Liver (tissue), 9 donors: Measurements from ENCODE around the gene SLAIN2. TPM values are rescaled to one million over a fixed set of nuclear protein-coding genes. Genes with fewer than 3 reads are reported as not detected.

Source experiments
- DNase-seq: peaks from one replicate; pipeline ENCODE4 v3.0.0-alpha.2; 2017; ENCODE audit warnings: low spot score
- H3K27ac ChIP-seq, 2 donors: one replicate each; pipeline ENCODE4 v1.7.0; 2013; ENCODE audit warnings: inconsistent platforms in 2 of 2, low read length in 2 of 2, control low read depth in 1 of 2, low read depth in 1 of 2, mild to moderate bottlenecking in 1 of 2
- H3K27me3 ChIP-seq, 4 donors: one replicate each; pipeline versions ENCODE4 v1.6.1 to v1.7.0; 2013; ENCODE audit warnings: low read length in 3 of 4, inconsistent platforms in 1 of 4, mild to moderate bottlenecking in 1 of 4, moderate library complexity in 1 of 4; ENCODE audit not compliant: control insufficient read depth in 4 of 4, insufficient read depth in 4 of 4
- H3K36me3 ChIP-seq, 4 donors: one replicate each; pipeline versions ENCODE4 v1.6.1 to v1.7.0; 2013; ENCODE audit warnings: low read length in 3 of 4, mild to moderate bottlenecking in 3 of 4, low read depth in 1 of 4, moderate library complexity in 1 of 4; ENCODE audit not compliant: control insufficient read depth in 4 of 4, insufficient read depth in 3 of 4
- H3K4me1 ChIP-seq, 4 donors: one replicate each; pipeline versions ENCODE4 v1.6.1 to v1.7.0; 2013; ENCODE audit warnings: low read length in 3 of 4, mild to moderate bottlenecking in 3 of 4, moderate library complexity in 1 of 4; ENCODE audit not compliant: control insufficient read depth in 4 of 4, insufficient read depth in 4 of 4
- H3K4me3 ChIP-seq, 3 donors: one replicate each; pipeline versions ENCODE4 v1.6.1 to v1.7.0; 2013; ENCODE audit warnings: low read length in 3 of 3, control low read depth in 1 of 3, low read depth in 1 of 3, mild to moderate bottlenecking in 1 of 3
- H3K9ac ChIP-seq, 2 donors: one replicate each; pipeline ENCODE4 v1.7.0; 2013; ENCODE audit warnings: low read length in 2 of 2, mild to moderate bottlenecking in 2 of 2, moderate library complexity in 2 of 2, control low read depth in 1 of 2, low read depth in 1 of 2
- H3K9me3 ChIP-seq, 4 donors: one replicate each; pipeline versions ENCODE4 v1.6.1 to v1.7.0; 2013; ENCODE audit warnings: low read length in 3 of 4; ENCODE audit not compliant: control insufficient read depth in 4 of 4
- ATF3 ChIP-seq: IDR thresholded peaks from 2 replicates; pipeline ENCODE4 v1.6.1; 2016; ENCODE audit warnings: antibody characterized with exemption
- FOXA1 ChIP-seq: IDR thresholded peaks from 2 replicates; pipeline ENCODE4 v1.6.1; 2016; ENCODE audit warnings: antibody characterized with exemption
- FOXA2 ChIP-seq: IDR thresholded peaks from 2 replicates; pipeline ENCODE4 v1.6.1; 2016; ENCODE audit warnings: antibody characterized with exemption
- GABPA ChIP-seq, 2 donors: IDR thresholded peaks in 1 of 2; conservative IDR thresholded peaks in 1 of 2; 2 replicates each; pipeline ENCODE4 v1.6.1; 2016; ENCODE audit warnings: antibody characterized with exemption in 2 of 2, mild to moderate bottlenecking in 1 of 2, moderate library complexity in 1 of 2
- HNF4A ChIP-seq, 2 donors: conservative IDR thresholded peaks; 2 replicates each; pipeline ENCODE4 v1.6.1; 2016; ENCODE audit warnings: antibody characterized with exemption in 2 of 2, mild to moderate bottlenecking in 2 of 2
- JUND ChIP-seq, 2 donors: IDR thresholded peaks; 2 replicates each; pipeline ENCODE4 v1.6.1; 2016; ENCODE audit warnings: antibody characterized with exemption in 2 of 2
- NR2F2 ChIP-seq: IDR thresholded peaks from 2 replicates; pipeline ENCODE4 v1.6.1; 2016; ENCODE audit warnings: antibody characterized with exemption
- SP1 ChIP-seq: IDR thresholded peaks from 2 replicates; pipeline ENCODE4 v1.6.1; 2018; ENCODE audit warnings: antibody characterized with exemption, mild to moderate bottlenecking
- TAF1 ChIP-seq: conservative IDR thresholded peaks from 2 replicates; pipeline ENCODE4 v1.6.1; 2016; ENCODE audit warnings: antibody characterized with exemption, mild to moderate bottlenecking
- WGBS: extraction: QIAGEN DNeasy Blood & Tissue Kit; methylation state at CpG from one replicate; pipeline ENCODE4 v1.1.7; 2013; 5-methylcytosine and 5-hydroxymethylcytosine counted together
- polyA plus RNA-seq, 2 donors: library from polyadenylated mRNA; stranded (reverse) in 1 of 2; unstranded in 1 of 2; fragments of 200-250 nt in 1 of 2; fragments of >200 nt in 1 of 2; fragmentation: Nextera tagmentation in 1 of 2; extraction: Ambion mirVana in 1 of 2; gene quantifications; one replicate each; pipeline versions ENCODE4 v1.2.1 to v1.2.3, GENCODE V29; 2013 to 2015
- total RNA-seq, 2 donors: library from RNA; depleted of rRNA; stranded (reverse); fragments of >200 nt; gene quantifications; one replicate each; pipeline ENCODE4 v1.2.3, GENCODE V29; 2014
- TF ChIP-seq, protein P1 (sequence below): IDR thresholded peaks from 2 replicates; pipeline ENCODE4 v1.6.1; 2016; ENCODE audit warnings: antibody characterized with exemption
- TF ChIP-seq, protein P2 (sequence below): IDR thresholded peaks from 2 replicates; pipeline ENCODE4 v1.6.1; 2016; ENCODE audit warnings: antibody characterized with exemption, mild to moderate bottlenecking
- TF ChIP-seq, protein P3 (sequence below): IDR thresholded peaks from 2 replicates; pipeline ENCODE4 v1.6.1; 2016; ENCODE audit warnings: antibody characterized with exemption
- TF ChIP-seq, protein P4 (sequence below): fragments of 150-350 bp; IDR thresholded peaks from 2 replicates; pipeline ENCODE4 v1.5.1; 2017; ENCODE audit warnings: improper control_type of control experiment, low read depth, low read length; ENCODE audit not compliant: missing input control
- donor health status: healthy.
- donor health status: healthy.
- donor health status: healthy.
- donor health status: healthy.
- donor health status: healthy.

SLAIN2 gene
- total and polyA plus RNA-seq, 4 donors = 12.1 to 32.5 (median 16.6) TPM

GRCh38 chr4:48334900-48335384 lies 6.4 kb upstream of the SLAIN2 start:
- WGBS = 86% methylated on average over 5 of the region's 5 CpGs

GRCh38 chr4:48336146-48336870 lies 5.0 kb upstream of the SLAIN2 start:
- TF ChIP-seq JUND (IDR thresholded peaks at IDR 0.05) (no peak), FOXA2 (no peak), TAF1 (no peak), HNF4A (conservative IDR thresholded peaks at IDR 0.05) (no peak), NR2F2 (no peak), FOXA1 (no peak), SP1 (no peak), ATF3 (no peak), GABPA (IDR thresholded peaks at IDR 0.05 in 1 of 2, conservative IDR thresholded peaks at IDR 0.05 in 1 of 2) (no peak)
- TF ChIP-seq, protein P1, sequence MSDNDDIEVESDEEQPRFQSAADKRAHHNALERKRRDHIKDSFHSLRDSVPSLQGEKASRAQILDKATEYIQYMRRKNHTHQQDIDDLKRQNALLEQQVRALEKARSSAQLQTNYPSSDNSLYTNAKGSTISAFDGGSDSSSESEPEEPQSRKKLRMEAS = no peak
- TF ChIP-seq, protein P2, sequence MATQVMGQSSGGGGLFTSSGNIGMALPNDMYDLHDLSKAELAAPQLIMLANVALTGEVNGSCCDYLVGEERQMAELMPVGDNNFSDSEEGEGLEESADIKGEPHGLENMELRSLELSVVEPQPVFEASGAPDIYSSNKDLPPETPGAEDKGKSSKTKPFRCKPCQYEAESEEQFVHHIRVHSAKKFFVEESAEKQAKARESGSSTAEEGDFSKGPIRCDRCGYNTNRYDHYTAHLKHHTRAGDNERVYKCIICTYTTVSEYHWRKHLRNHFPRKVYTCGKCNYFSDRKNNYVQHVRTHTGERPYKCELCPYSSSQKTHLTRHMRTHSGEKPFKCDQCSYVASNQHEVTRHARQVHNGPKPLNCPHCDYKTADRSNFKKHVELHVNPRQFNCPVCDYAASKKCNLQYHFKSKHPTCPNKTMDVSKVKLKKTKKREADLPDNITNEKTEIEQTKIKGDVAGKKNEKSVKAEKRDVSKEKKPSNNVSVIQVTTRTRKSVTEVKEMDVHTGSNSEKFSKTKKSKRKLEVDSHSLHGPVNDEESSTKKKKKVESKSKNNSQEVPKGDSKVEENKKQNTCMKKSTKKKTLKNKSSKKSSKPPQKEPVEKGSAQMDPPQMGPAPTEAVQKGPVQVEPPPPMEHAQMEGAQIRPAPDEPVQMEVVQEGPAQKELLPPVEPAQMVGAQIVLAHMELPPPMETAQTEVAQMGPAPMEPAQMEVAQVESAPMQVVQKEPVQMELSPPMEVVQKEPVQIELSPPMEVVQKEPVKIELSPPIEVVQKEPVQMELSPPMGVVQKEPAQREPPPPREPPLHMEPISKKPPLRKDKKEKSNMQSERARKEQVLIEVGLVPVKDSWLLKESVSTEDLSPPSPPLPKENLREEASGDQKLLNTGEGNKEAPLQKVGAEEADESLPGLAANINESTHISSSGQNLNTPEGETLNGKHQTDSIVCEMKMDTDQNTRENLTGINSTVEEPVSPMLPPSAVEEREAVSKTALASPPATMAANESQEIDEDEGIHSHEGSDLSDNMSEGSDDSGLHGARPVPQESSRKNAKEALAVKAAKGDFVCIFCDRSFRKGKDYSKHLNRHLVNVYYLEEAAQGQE = no peak
- TF ChIP-seq, protein P3, sequence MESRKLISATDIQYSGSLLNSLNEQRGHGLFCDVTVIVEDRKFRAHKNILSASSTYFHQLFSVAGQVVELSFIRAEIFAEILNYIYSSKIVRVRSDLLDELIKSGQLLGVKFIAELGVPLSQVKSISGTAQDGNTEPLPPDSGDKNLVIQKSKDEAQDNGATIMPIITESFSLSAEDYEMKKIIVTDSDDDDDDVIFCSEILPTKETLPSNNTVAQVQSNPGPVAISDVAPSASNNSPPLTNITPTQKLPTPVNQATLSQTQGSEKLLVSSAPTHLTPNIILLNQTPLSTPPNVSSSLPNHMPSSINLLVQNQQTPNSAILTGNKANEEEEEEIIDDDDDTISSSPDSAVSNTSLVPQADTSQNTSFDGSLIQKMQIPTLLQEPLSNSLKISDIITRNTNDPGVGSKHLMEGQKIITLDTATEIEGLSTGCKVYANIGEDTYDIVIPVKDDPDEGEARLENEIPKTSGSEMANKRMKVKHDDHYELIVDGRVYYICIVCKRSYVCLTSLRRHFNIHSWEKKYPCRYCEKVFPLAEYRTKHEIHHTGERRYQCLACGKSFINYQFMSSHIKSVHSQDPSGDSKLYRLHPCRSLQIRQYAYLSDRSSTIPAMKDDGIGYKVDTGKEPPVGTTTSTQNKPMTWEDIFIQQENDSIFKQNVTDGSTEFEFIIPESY = no peak
- TF ChIP-seq, protein P4, sequence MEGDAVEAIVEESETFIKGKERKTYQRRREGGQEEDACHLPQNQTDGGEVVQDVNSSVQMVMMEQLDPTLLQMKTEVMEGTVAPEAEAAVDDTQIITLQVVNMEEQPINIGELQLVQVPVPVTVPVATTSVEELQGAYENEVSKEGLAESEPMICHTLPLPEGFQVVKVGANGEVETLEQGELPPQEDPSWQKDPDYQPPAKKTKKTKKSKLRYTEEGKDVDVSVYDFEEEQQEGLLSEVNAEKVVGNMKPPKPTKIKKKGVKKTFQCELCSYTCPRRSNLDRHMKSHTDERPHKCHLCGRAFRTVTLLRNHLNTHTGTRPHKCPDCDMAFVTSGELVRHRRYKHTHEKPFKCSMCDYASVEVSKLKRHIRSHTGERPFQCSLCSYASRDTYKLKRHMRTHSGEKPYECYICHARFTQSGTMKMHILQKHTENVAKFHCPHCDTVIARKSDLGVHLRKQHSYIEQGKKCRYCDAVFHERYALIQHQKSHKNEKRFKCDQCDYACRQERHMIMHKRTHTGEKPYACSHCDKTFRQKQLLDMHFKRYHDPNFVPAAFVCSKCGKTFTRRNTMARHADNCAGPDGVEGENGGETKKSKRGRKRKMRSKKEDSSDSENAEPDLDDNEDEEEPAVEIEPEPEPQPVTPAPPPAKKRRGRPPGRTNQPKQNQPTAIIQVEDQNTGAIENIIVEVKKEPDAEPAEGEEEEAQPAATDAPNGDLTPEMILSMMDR = no peak

More at GRCh38 chr4:48334900-48335384, 6.4 kb upstream of the SLAIN2 start:
- Histone ChIP-seq H3K9me3 (no peaks in the 10 kb centered on the region), H3K4me3 (no peak overlapping the region), H3K27ac (no peak overlapping the region), H3K4me1 (peaks cover 0 to 6% (median under 1%) of the 10 kb centered on the region in 4 donors), H3K27me3 (no peaks in the 10 kb centered on the region), H3K36me3 (no peaks in the 10 kb centered on the region), H3K9ac (no peak overlapping the region)
- no peak for TF ChIP-seq FOXA1
- DNase-seq = no peak

More at GRCh38 chr4:48336146-48336870, 5.0 kb upstream of the SLAIN2 start:
- no peaks in the 10 kb centered on the region for H3K9me3 ChIP-seq
- 97% methylated on average over 3 of the region's 3 CpGs for WGBS
- H3K27ac ChIP-seq = no peak overlapping the region
- H3K27me3 ChIP-seq = no peaks in the 10 kb centered on the region
- no peaks in the 10 kb centered on the region for H3K36me3 ChIP-seq
- DNase-seq = no peak
- peaks cover 0 to 6% (median 3%) of the 10 kb centered on the region in 4 donors for H3K4me1 ChIP-seq
- H3K4me3 ChIP-seq = no peak overlapping the region
- no peak overlapping the region for H3K9ac ChIP-seq
